Measurements from ENCODE around the gene ZKSCAN5. TPM values are rescaled to one million over a fixed set of nuclear protein-coding genes. Genes with fewer than 3 reads are reported as not detected.
A peak's percentile ranks its signal among the peaks of the same experiment; 100 is the strongest.

Gene ZKSCAN5
- polyA plus RNA-seq (2012; ENCODE audit: insufficient read depth, insufficient read length): 13.8 TPM

GRCh38 chr7:99504603-99505323 is at the start of gene ZKSCAN5:
Gene ZKSCAN5 (plus strand): TSS chr7:99504662. CDS start chr7:99506045, 1,383 bp downstream.
- peak within 1 kb of the TSS; percentile 92 for H3K4me3 ChIP-seq (ENCODE audit: low read length)
- DNase-seq (ENCODE audit: low read depth, low spot score): peak; percentile 91

DNA sequence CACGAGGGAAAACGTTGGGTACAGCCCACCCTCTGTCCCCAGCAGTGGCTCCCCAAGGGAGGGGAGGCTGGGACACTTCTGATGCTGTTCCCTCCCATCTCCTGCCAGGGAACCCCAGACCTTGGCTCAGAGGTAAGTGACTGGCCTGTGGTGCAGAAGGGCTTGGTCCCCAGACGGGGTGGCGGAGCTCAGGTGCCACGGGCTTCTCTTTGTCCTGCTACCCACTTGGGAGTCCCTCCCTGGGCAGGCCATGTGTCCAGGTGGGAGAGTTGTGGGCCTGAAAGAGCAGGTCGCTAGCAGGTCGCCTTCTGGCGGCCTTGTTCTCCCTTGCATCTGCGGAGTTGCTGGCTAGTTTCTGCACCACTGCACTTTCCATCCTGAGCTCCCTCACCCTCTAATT is 48.6 kb upstream of the ZKSCAN5 start:
- no peak for DNase-seq (ENCODE audit: low read depth, low spot score)
- H3K4me3 ChIP-seq (ENCODE audit: low read length): no peak overlapping the region

- no peak for DNase-seq (ENCODE audit: low read depth, low spot score)
- H3K4me3 ChIP-seq (ENCODE audit: low read length): no peak overlapping the region
Observed at GRCh38 chr7:99456288-99456687, 48.2 kb upstream of the ZKSCAN5 start.

DNA sequence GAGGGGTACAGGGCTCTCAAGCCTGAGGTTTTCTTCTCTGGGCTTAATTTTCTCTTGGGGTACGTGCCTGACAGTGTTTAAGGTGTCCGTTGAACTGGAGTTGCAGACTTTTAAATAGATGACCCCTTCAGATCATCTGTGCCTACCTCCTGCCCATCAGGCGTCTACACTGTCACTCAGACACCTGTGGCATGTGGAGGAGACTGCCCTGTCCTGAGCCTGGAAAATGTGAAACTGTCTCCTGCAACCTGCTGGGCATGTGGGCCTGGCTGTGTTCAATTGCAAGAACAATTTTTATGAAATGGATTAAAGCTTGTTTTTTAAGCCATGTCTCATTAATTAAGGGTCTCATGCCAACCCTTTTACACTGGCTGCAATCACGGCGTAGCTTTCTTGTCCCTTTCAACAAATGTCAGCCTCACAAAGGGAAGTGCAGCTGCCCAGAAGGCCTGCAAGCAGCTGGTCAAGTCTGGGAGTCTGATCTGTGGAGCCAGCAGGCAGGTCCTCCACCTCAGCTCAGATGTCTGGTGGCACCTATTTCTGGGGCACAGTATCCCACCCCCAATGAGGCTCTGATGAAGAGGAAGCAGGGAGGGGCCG is 47.3 kb upstream of the ZKSCAN5 start:
- no peak overlapping the region for H3K4me3 ChIP-seq (ENCODE audit: low read length)
- no peak for DNase-seq (ENCODE audit: low read depth, low spot score)

GRCh38 chr7:99457650-99458493 is 46.6 kb upstream of the ZKSCAN5 start:
- no peak overlapping the region for H3K4me3 ChIP-seq (ENCODE audit: low read length)
- DNase-seq (ENCODE audit: low read depth, low spot score): no peak

DNA sequence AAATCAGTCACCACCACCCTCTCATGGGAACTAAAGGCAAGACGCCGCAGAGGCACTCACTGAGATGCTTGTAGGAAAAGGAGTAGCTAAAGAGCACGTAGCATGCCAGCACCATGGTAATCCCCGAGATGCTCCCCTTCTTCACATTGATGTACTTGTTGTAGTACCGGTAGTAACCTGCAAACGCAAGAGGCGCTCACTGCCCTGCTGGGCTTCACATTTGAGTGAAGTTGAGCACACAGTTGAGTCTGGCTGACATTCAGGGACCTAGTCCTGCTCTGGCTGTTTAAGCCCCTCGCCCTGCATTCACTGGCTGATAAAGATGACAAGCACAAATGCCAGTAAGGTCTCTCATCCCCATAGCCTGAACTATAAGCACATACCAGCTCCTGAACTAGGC is 45.4 kb upstream of the ZKSCAN5 start:
- H3K4me3 ChIP-seq (ENCODE audit: low read length): no peak overlapping the region
- peak; percentile 47 for DNase-seq (ENCODE audit: low read depth, low spot score)

DNA sequence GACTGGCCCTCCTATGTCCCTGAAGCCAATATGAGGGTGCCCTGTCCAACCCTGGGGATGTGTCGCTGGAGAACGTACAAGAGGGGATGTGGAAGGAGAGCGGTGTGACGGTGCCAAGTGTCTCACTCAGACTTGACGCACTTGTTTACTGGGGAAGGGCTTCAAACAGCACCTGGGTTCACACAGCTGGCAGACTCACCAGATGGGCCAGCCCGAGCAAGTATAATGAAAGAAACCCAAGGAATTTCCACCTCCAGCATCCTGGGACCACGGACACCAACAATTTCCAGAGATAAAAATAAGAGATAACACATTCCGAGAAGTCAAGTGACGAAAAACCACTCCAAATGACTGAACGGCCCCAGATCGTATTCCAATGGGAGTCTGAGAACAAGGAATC is 43.8 kb upstream of the ZKSCAN5 start:
- no peak overlapping the region for H3K4me3 ChIP-seq (ENCODE audit: low read length)
- DNase-seq (ENCODE audit: low read depth, low spot score): no peak

DNA sequence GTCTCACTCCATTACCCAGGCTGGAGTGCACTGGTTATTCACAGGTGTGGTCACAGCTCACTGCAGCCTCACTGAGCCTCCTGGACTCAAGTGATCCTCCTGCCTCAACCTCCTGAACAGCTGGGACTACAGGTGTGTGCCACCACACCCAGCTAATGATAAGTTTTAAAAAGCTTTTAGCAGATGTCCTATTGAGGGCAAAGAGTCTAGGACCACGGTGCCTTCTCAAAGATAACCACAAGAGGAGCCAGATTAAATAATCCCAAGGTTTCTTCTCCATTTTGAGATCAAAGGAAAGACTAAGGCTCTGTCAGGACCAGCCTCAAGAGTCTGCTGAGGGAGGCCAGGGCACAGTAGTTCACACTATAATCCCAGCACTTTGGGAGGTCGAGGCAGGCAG is 43.2 kb upstream of the ZKSCAN5 start:
- no peak overlapping the region for H3K4me3 ChIP-seq (ENCODE audit: low read length)
- DNase-seq (ENCODE audit: low read depth, low spot score): no peak

DNA sequence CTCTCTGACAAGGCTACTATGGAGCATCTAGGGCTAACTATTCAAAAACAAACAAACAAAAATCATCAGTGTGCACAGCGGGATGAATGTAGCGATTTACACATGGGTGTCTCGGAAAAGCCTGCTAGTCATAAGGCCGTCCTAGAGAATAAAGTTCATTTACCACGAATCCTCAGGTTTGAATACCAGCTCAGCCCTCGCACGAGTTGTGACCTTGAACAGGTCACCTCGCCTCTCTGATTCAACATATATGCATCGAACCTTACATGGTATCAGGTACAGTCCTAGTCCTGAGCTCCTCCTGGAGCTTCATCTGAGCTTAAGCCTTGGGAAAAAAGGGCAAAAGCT is 39.1 kb upstream of the ZKSCAN5 start:
- H3K4me3 ChIP-seq (ENCODE audit: low read length): peak overlapping the region; percentile 96

GRCh38 chr7:99468336-99468918 is 36.0 kb upstream of the ZKSCAN5 start:
- no peak for DNase-seq (ENCODE audit: low read depth, low spot score)
- H3K4me3 ChIP-seq (ENCODE audit: low read length): no peak overlapping the region

More for the DNA sequence above, 39.1 kb upstream of the ZKSCAN5 start:
- DNase-seq (ENCODE audit: low read depth, low spot score): no peak

- DNase-seq (ENCODE audit: low read depth, low spot score): no peak
- H3K4me3 ChIP-seq (ENCODE audit: low read length): no peak overlapping the region
Observed at GRCh38 chr7:99469381-99470065, 34.9 kb upstream of the ZKSCAN5 start.

DNA sequence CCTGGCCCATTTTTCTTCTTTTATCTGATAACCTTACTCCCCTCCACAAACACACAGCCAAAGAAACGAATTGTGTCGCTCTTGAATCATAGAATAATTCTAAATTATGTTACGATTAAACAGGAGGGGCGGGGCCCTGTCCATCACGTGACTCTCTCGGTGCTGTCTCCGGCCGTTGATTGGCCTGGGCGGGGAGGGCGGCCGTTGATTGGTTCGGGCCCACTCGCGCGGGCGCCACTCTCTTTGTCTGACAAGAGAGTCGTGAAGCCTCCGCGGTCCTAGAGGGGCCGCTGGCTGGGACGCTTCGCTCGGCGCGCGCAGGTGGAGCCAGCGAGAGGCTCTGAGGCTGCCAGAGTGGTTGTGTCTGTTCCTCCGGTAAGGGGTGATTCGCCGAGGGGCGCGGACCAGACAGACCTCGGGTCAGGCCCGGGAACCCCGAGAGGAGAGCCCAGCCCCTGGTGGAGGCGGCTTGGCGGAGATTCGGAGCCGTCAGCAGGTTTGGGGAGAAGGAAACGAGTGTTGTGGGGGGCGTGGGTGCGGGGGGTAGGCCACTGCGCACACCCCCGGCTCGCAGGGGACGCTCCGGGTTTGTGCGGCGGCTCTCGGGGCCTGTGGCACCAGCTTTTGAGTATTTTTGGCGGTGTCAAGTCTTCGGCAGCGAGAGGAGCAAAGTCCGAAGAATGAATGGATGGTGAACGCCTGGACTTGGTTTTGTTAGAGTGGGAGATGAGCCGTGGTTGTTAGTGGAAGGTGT is 31.7 kb upstream of the ZKSCAN5 start, which contains the start of gene ZNF789:
Gene ZNF789 (plus strand): TSS at position 330 of the 754 bp plus-strand sequence. CDS start 3,567 bp downstream, outside the sequence.
- peak within 1 kb of the TSS; percentile 95 for H3K4me3 ChIP-seq (ENCODE audit: low read length)
- peak; percentile 94 for DNase-seq (ENCODE audit: low read depth, low spot score)

DNA sequence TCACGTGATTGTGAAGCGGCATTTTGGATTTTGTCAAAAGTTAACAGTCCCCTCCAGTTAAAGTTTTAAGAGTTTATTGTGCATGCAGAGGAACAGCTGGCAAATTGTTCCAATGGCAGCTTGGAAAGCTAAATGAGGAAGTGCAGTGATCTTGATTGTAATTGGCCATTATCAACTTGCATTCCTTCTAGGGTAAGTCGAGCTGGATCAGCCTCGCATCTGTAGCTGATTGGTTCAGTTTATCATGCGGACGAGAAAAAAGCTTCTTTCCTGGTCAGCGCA is 31.2 kb upstream of the ZKSCAN5 start:
- peak overlapping the region; percentile 95 for H3K4me3 ChIP-seq (ENCODE audit: low read length)
- peak; percentile 72 for DNase-seq (ENCODE audit: low read depth, low spot score)

DNA sequence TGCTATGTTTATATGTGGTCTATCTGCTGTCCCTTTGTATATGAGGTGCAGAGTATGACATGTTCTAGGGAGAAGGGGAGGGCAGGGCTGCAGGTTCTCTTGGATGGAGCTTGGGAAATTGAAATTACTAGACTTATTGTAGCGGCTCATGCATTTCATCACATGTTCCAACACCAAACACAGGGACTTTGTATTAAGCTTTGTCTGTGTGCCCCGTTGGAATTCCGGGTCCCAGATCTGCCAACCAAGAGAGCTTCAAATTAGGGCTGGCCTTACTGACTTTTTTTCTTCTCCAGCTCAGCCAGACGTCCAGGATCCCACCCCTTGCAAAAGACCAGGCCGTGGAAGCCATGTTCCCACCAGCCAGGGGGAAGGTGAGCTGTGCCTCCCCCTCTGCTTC is 28.4 kb upstream of the ZKSCAN5 start:
- no peak for DNase-seq (ENCODE audit: low read depth, low spot score)
- no peak overlapping the region for H3K4me3 ChIP-seq (ENCODE audit: low read length)

DNA sequence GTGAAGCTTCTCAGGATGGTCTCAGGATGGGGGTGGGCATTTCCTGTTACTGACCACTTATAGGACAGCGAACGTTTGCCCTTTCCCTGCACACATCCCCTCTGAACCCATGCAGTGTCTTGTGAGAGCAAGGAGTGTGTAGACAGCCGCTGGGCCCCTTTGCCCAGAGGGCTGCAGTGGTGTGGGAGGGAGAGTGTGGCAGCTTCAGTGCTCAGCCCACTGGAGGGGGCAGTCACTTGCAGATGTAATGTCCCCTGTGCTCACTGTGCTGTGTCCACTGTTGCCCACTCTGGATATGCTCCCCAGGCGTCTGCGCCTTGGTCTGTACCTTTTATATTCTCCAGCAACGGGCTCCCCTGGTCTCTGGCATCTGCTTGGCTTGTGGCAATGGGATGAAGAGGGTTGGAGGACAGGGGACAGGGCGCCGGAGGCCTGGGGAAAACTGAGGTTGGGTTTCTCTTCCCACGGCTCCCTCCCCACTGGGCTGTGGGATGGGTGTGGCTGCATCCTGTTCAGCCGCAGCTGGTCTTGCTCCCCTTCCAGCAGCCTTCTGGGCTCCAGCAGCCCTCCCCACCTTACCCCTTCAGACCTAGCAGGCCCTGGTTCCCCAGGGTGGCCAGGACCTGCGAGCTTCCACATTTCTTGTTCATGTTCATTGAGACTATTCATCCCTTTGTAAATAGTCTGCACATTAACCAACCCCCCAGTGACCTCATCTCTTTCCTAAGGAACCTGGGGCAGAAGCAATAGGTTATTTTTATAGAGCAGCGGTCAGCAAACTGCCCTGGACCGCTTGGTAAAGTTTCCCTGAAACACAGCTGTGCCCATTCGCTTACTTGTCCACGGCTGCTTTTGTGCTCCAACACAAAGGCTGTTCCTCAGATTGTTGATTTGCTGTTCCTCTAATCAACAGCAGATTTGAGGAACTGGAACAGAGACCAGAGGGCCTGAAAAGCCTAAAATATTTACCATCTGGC is 25.7 kb upstream of the ZKSCAN5 start:
- H3K4me3 ChIP-seq (ENCODE audit: low read length): no peak overlapping the region
- DNase-seq (ENCODE audit: low read depth, low spot score): no peak

DNA sequence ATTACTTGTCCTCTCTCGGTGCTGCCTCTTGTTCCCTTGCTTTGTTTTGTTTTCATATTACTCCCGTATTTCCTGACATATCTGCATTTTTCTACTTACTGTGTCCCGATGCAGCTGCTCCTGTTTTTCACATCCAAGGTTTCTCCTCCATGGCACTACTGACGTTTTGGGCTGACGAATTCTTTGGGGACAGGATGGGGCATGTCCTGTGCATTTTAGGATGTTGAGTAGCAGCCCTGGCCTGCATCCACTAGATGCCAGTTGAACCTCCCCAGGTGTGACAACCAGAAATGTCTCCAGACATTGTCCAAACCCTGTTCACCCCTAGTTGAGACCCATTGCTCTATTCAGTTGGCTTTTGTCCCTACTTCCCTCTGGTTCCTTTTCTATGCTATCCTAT is 19.4 kb upstream of the ZKSCAN5 start:
- H3K4me3 ChIP-seq (ENCODE audit: low read length): no peak overlapping the region
- no peak for DNase-seq (ENCODE audit: low read depth, low spot score)

DNA sequence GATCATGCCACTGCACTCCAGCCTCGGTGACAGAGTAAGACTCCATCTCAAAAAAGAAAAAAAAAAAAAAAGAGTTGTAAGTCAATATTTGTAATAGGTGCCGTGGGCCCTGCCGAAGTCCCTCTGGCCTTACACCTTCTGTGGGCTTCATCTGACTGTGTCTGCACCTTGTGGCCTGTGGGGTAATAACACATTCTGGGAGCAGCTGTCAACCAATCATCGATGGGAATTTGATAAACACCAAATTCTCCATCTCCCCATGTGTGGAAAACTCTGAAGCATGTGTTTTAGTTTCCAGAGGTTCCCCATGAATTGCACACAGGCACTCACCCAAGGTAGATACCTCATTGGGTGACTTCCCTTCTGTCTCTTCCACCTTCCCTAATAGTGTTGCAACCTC is 15.2 kb upstream of the ZKSCAN5 start:
- no peak for DNase-seq (ENCODE audit: low read depth, low spot score)
- H3K4me3 ChIP-seq (ENCODE audit: low read length): no peak overlapping the region

GRCh38 chr7:99490878-99491277 is 13.6 kb upstream of the ZKSCAN5 start:
- H3K4me3 ChIP-seq (ENCODE audit: low read length): no peak overlapping the region
- DNase-seq (ENCODE audit: low read depth, low spot score): no peak

All from Jurkat, Clone E6-1 (cell line).